HepG2 (cell line): Measurements from ENCODE around the gene MYH9. TPM values are rescaled to one million over a fixed set of nuclear protein-coding genes. Genes with fewer than 3 reads are reported as not detected.

Experiments used
- BCL6 ChIP-seq: IDR thresholded peaks from 2 replicates; pipeline ENCODE4 v1.6.1; 2016; ENCODE audit warnings: missing genetic modification reagents, missing compliant biosample characterization
- FOXP1 ChIP-seq, 2 experiments: fragments of 450-650 bp in 1 of 2; IDR thresholded peaks; 2 replicates each; pipeline ENCODE4 v1.6.1; 2017 to 2018; ENCODE audit warnings: antibody characterized with exemption in 1 of 2
- HIVEP1 ChIP-seq: sonication (generic); formaldehyde crosslinking; IDR thresholded peaks from 2 replicates; pipeline ENCODE4 v1.4.0; 2020; ENCODE audit warnings: mild to moderate bottlenecking, missing genetic modification reagents
- MXD4 ChIP-seq: IDR thresholded peaks from 2 replicates; pipeline ENCODE4 v1.6.1; 2016; ENCODE audit warnings: mild to moderate bottlenecking, missing biosample characterization, missing genetic modification reagents
- RARG ChIP-seq: sonication (generic); formaldehyde crosslinking; IDR thresholded peaks from 2 replicates; pipeline ENCODE4 v1.4.0; 2020; ENCODE audit warnings: low read depth, mild to moderate bottlenecking, missing genetic modification reagents
- SIN3A ChIP-seq: IDR thresholded peaks from 2 replicates; pipeline ENCODE4 v1.6.1; 2011; ENCODE audit warnings: low read depth, mild to moderate bottlenecking, control low read depth, low read length, borderline replicate concordance
- SMAD1 ChIP-seq: sonication (generic); formaldehyde crosslinking; IDR thresholded peaks from 2 replicates; pipeline ENCODE4 v1.4.0; 2020; ENCODE audit warnings: missing genetic modification reagents, low read depth, mild to moderate bottlenecking, borderline replicate concordance
- STAT5B ChIP-seq: sonication (generic); formaldehyde crosslinking; IDR thresholded peaks from 2 replicates; pipeline ENCODE4 v1.4.0; 2020; ENCODE audit warnings: missing genetic modification reagents
- XRCC5 ChIP-seq: fragments of 200-400 bp; formaldehyde crosslinking; optimal IDR thresholded peaks from 2 replicates; pipeline ENCODE3; 2017; ENCODE audit warnings: mild to moderate bottlenecking, low read length
- ZBTB7B ChIP-seq: sonication (generic); formaldehyde crosslinking; IDR thresholded peaks from 2 replicates; pipeline ENCODE4 v1.4.0; 2020; ENCODE audit warnings: missing genetic modification reagents
- ZNF230 ChIP-seq: sonication (generic); formaldehyde crosslinking; IDR thresholded peaks from 2 replicates; pipeline ENCODE4 v1.4.0; 2020; ENCODE audit warnings: mild to moderate bottlenecking, missing genetic modification reagents
- ZNF768 ChIP-seq: sonication (generic); formaldehyde crosslinking; IDR thresholded peaks from 2 replicates; pipeline ENCODE4 v1.4.0; 2020; ENCODE audit warnings: missing genetic modification reagents
- ZNF788 ChIP-seq: sonication (generic); formaldehyde crosslinking; IDR thresholded peaks from 2 replicates; pipeline ENCODE4 v1.5.0; 2020; ENCODE audit warnings: mild to moderate bottlenecking, missing genetic modification reagents, borderline replicate concordance
- polyA plus RNA-seq, 8 experiments: library from polyadenylated mRNA; depleted of rRNA in 3 of 8; stranded (reverse) in 7 of 8; unstranded in 1 of 8; fragments of >200 nt; fragmentation: Illumina TruSeq in 4 of 8; extraction: Trizol in 4 of 8; gene quantifications; 2 replicates each; pipeline versions ENCODE4 v1.2.1 to v1.2.3, GENCODE V29; 2011 to 2016; ENCODE audit warnings: low read depth in 4 of 8, missing spikeins in 1 of 8, mixed read lengths in 1 of 8; ENCODE audit not compliant: insufficient read depth in 1 of 8
- total RNA-seq, 5 experiments: library from RNA; depleted of rRNA; stranded (reverse); fragments of >200 nt; fragmentation: Illumina TruSeq; extraction: Trizol; gene quantifications; 2 replicates each; pipeline ENCODE4 v1.2.3, GENCODE V29; 2016; ENCODE audit warnings: low read depth in 1 of 5
- TF ChIP-seq, protein P1 (sequence below): sonication (generic); formaldehyde crosslinking; IDR thresholded peaks from 2 replicates; pipeline ENCODE4 v1.4.0; 2020; ENCODE audit warnings: mild to moderate bottlenecking, missing genetic modification reagents
- TF ChIP-seq, protein P2 (sequence below): IDR thresholded peaks from 2 replicates; pipeline ENCODE4 v1.6.1; 2016; ENCODE audit warnings: mild to moderate bottlenecking
- TF ChIP-seq, protein P3 (sequence below): sonication (generic); formaldehyde crosslinking; IDR thresholded peaks from 2 replicates; pipeline ENCODE4 v1.4.0; 2020; ENCODE audit warnings: missing genetic modification reagents

The MYH9 gene
- total and polyA plus RNA-seq, 2 of the 13 experiments (the other 11 are each of a cell fraction or from before 2014, with no cell fraction given): 50.7 to 98.5 TPM

DNA sequence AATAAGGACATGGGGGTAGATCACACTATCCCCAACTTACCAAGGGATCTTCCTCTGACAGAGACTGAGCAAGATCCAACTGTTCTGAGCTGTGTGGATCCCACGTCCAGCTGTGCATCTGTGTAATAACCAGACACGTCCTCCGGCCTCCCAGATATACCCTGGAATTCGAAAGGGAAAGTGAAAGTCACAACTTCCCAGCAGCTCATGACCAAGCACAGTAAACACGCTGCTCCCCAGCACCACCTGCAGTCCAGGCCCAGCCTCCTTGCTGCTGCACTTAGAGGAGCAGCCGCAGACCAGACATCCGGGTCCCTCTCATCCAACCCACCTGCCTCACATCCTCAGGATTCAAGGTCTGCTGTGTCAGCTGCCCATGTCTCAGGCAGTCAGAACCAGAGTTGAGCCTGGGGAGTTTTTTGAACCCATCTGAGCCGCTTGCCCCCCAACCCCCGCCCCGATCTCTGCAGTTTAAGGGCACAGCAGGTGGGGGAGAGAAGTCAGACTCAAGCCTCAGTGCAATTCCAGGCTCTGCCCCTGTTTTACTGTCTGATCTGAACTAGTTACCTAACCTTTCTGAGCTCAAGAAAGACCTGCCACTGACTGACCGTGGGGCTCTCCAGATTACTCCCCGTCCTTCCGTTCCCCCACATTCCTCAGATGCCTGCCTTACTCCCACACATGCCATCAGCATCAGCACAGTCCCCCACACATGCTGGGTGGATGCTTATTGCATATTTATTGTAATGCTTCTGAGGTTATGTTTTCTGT is 148.2 kb downstream of the MYH9 start, which contains the start of gene APOL2 (continued):
- TF ChIP-seq, protein P1, sequence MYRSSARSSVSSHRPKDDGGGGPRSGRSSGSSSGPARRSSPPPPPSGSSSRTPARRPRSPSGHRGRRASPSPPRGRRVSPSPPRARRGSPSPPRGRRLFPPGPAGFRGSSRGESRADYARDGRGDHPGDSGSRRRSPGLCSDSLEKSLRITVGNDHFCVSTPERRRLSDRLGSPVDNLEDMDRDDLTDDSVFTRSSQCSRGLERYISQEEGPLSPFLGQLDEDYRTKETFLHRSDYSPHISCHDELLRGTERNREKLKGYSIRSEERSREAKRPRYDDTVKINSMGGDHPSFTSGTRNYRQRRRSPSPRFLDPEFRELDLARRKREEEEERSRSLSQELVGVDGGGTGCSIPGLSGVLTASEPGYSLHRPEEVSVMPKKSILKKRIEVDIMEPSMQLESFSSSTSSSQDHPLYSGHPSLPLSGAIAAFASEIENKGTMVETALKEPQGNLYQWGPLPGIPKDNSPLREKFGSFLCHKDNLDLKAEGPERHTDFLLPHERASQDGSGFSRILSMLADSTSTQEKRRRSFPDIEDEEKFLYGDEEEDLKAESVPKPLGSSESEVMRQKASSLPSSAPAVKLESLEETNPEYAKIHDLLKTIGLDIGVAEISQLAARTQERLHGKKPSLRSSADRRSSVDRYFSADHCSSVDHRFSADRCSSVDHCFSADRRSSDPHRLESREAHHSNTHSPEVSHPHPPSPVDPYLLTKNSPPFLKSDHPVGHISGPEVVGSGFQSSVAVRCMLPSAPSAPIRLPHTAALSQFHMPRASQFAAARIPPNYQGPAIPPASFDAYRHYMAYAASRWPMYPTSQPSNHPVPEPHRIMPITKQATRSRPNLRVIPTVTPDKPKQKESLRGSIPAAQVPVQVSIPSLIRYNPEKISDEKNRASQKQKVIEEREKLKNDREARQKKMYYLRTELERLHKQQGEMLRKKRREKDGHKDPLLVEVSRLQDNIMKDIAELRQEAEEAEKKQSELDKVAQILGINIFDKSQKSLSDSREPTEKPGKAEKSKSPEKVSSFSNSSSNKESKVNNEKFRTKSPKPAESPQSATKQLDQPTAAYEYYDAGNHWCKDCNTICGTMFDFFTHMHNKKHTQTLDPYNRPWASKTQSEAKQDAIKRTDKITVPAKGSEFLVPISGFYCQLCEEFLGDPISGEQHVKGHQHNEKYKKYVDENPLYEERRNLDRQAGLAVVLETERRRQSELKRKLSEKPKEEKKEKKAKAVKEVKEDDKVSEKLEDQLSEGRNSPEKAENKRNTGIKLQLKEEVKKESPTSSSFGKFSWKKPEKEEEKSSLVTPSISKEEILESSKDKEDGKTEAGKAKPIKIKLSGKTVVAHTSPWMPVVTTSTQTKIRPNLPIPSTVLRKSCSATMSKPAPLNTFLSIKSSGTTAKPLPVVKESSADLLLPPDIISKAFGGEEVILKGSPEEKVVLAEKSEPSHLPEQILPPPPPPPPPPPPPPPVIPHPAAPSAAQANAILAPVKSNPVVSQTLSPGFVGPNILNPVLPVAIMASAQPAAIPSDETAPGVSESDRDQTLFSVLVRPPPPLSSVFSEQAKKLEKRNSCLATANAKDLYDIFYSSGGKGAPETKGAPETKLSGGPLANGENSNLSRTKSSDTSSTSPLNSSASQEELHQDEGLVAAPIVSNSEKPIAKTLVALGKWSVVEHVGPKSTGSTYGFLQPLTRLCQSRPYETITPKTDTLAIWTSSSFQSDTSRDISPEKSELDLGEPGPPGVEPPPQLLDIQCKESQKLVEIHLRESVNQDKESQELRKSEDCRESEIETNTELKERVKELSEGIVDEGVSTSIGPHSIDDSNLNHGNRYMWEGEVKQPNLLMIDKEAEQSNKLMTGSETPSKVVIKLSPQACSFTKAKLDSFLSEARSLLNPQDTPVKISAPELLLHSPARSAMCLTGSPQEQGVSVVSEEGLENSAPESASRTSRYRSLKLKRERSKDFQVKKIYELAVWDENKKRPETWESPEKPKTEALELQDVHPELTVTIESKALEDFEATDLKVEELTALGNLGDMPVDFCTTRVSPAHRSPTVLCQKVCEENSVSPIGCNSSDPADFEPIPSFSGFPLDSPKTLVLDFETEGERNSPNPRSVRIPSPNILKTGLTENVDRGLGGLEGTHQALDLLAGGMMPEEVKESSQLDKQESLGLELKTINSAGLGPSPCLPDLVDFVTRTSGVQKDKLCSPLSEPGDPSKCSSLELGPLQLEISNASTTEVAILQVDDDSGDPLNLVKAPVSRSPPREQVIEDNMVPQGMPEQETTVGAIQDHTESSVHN: 0 out of 2 replicates have a peak, but pooled peaks have one; percentile 69
- TF ChIP-seq STAT5B: no peak
- TF ChIP-seq ZBTB7B (CRISPR knock-in tag): peak; percentile 55; the same call in 1 of the 2 replicates
- no peak for TF ChIP-seq RARG (CRISPR knock-in tag)
- peak; percentile 67 for TF ChIP-seq HIVEP1 (CRISPR knock-in tag)
- peak; percentile 49; the same call in 1 of the 2 replicates for TF ChIP-seq FOXP1 (IDR thresholded peaks at IDR 0.05)
- peak; percentile 72 for TF ChIP-seq FOXP1 (CRISPR knock-in tag; IDR thresholded peaks at IDR 0.05)
- TF ChIP-seq, protein P2, sequence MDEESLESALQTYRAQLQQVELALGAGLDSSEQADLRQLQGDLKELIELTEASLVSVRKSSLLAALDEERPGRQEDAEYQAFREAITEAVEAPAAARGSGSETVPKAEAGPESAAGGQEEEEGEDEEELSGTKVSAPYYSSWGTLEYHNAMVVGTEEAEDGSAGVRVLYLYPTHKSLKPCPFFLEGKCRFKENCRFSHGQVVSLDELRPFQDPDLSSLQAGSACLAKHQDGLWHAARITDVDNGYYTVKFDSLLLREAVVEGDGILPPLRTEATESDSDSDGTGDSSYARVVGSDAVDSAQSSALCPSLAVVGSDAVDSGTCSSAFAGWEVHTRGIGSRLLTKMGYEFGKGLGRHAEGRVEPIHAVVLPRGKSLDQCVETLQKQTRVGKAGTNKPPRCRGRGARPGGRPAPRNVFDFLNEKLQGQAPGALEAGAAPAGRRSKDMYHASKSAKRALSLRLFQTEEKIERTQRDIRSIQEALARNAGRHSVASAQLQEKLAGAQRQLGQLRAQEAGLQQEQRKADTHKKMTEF: peak; percentile 68
- no peak for TF ChIP-seq ZNF230 (CRISPR knock-in tag)
- TF ChIP-seq, protein P3, sequence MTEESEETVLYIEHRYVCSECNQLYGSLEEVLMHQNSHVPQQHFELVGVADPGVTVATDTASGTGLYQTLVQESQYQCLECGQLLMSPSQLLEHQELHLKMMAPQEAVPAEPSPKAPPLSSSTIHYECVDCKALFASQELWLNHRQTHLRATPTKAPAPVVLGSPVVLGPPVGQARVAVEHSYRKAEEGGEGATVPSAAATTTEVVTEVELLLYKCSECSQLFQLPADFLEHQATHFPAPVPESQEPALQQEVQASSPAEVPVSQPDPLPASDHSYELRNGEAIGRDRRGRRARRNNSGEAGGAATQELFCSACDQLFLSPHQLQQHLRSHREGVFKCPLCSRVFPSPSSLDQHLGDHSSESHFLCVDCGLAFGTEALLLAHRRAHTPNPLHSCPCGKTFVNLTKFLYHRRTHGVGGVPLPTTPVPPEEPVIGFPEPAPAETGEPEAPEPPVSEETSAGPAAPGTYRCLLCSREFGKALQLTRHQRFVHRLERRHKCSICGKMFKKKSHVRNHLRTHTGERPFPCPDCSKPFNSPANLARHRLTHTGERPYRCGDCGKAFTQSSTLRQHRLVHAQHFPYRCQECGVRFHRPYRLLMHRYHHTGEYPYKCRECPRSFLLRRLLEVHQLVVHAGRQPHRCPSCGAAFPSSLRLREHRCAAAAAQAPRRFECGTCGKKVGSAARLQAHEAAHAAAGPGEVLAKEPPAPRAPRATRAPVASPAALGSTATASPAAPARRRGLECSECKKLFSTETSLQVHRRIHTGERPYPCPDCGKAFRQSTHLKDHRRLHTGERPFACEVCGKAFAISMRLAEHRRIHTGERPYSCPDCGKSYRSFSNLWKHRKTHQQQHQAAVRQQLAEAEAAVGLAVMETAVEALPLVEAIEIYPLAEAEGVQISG (CRISPR knock-in tag): peak; percentile 83
- TF ChIP-seq SMAD1 (CRISPR knock-in tag): no peak
- TF ChIP-seq BCL6 (CRISPR knock-in tag): 0 out of 2 replicates have a peak, but pooled peaks have one; percentile 21
- peak; percentile 74; the same call in 1 of the 2 replicates for TF ChIP-seq MXD4
- peak; percentile 57; the same call in 1 of the 2 replicates for TF ChIP-seq ZNF768 (CRISPR knock-in tag)
- TF ChIP-seq XRCC5: peak; percentile 95
- peak; percentile 95 for TF ChIP-seq SIN3A
- peak; percentile 78; the same call in 1 of the 2 replicates for TF ChIP-seq ZNF788 (CRISPR knock-in tag)
